SK-N-MC (cell line): ENCODE data around the gene GABPB1.

Experiments used
- DNase-seq: peaks from one replicate; pipeline ENCODE4 v3.0.0-alpha.2; 2011; ENCODE audit warnings: low read depth, low spot score
- H3K27ac ChIP-seq: fragments of 200-600 bp; sonication (generic); 2 replicates; pipeline ENCODE4 v1.5.1; 2016; ENCODE audit warnings: mixed run types
- H3K36me3 ChIP-seq: fragments of 200-600 bp; sonication (generic); 2 replicates; pipeline ENCODE4 v1.6.1; 2017; ENCODE audit warnings: antibody characterized with exemption, low read length, mixed read lengths; ENCODE audit not compliant: insufficient read depth
- H3K4me3 ChIP-seq: fragments of 200-600 bp; sonication (generic); 2 replicates; pipeline ENCODE4 v1.5.1; 2016
- H3K9ac ChIP-seq: fragments of 200-600 bp; sonication (generic); 2 replicates; pipeline ENCODE4 v1.8.0; 2017; ENCODE audit warnings: mixed run types, mixed read lengths; ENCODE audit not compliant: insufficient read length
- H3K9me3 ChIP-seq: fragments of 200-600 bp; sonication (generic); 2 replicates; pipeline ENCODE4 v1.6.1; 2017; ENCODE audit warnings: low read depth, mild to moderate bottlenecking, antibody characterized with exemption, low read length, moderate library complexity, mixed read lengths
- EZH2 ChIP-seq: fragments of 200-600 bp; sonication (generic); IDR thresholded peaks from one replicate; pipeline ENCODE4 v1.6.1; 2017; ENCODE audit warnings: antibody characterized with exemption
- FOXP2 ChIP-seq: optimal IDR thresholded peaks from 2 replicates; pipeline ENCODE3; 2011; ENCODE audit warnings: mild to moderate bottlenecking, moderate library complexity; ENCODE audit not compliant: insufficient read depth; ENCODE audit errors: extremely low read length, control extremely low read depth
- POLR2AphosphoS5 ChIP-seq: IDR thresholded peaks from 2 replicates; pipeline ENCODE4 v1.6.1; 2012; ENCODE audit warnings: mild to moderate bottlenecking, low read depth, low read length, borderline replicate concordance

The GABPB1 gene

DNA sequence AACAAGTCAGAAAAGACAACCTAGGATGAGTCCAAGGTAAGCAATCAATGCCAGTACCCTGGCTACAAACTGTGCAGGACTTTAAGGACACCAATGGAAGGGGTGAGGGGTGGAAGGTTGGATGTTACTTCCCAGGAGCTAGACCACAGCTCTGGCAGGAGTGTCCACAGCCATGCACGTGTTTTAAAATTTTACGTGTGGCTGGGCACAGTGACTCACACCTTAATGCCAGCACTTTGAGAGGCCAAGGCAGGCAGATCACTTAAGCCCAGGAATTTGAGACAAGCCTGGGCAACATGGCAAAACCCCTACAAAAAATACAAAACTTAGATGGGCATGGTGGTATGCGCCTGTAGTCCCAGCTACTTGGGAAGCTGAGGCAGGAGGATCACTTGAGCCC lies 74.7 kb downstream of the GABPB1 start:
- DNase-seq, result no peak
- Histone ChIP-seq H3K36me3 (peaks cover 11% of the 10 kb centered on the region; the same call in 1 of the 2 replicates), H3K4me3 (no peak overlapping the region), H3K9ac (no peak overlapping the region), H3K27ac (no peak overlapping the region), H3K9me3 (no peaks in the 10 kb centered on the region)
- TF ChIP-seq FOXP2 (no peak), POLR2AphosphoS5 (no peak), EZH2 (no peak)

DNA sequence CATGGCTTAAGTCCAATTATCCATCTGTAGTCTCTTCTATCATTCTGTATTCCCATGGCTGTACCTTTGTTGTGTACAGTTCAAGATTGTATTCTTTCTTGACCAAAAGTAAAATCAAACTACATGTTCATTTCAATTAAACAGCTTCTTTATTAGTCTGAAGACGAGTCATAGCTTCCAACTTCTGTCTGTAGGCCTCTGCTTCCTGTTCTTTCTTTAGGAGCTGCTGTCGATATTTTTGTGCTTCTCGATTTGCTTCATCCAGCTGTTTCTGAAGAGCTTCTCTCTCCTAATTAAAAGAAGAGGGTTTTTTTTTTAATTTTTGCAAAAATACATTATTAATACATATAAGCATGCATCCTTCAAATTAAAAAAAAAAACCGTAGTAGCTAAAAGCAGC lies 76.5 kb downstream of the GABPB1 start:
- no peaks in the 10 kb centered on the region; the same call in 1 of the 2 replicates for H3K36me3 ChIP-seq
- no peak overlapping the region for H3K9ac ChIP-seq
- no peaks in the 10 kb centered on the region for H3K9me3 ChIP-seq
- DNase-seq, result peak; percentile 18
- no peak overlapping the region for H3K4me3 ChIP-seq
- H3K27ac ChIP-seq, result peak overlapping the region; percentile 91
- TF ChIP-seq EZH2 (no peak), FOXP2 (no peak), POLR2AphosphoS5 (no peak)

DNA sequence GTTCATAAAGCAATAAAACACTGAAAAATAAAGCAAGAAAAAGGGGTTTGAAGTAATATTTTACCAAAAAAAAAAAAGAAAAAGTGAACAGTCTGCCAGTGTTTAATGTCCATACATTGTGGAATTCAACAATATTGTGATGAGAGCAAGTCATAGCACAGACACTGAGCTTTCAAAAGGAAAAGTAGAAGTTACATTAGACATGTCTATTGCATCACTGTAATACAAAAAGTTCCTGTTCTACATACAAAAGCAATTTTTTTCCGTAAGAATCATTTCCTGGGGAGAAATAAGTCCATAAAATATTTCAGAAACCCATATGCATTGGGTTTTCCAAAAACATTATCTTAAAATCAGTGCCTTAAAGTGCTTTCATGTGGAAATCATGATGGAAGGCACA lies 77.6 kb downstream of the GABPB1 start:
- peak; percentile 28 for DNase-seq
- Histone ChIP-seq H3K9ac (peak overlapping the region; percentile 54), H3K9me3 (no peaks in the 10 kb centered on the region), H3K36me3 (no peaks in the 10 kb centered on the region; the same call in 1 of the 2 replicates), H3K27ac (peak overlapping the region; percentile 91), H3K4me3 (peak overlapping the region; percentile 51)
- TF ChIP-seq EZH2 (no peak), POLR2AphosphoS5 (no peak), FOXP2 (no peak)

DNA sequence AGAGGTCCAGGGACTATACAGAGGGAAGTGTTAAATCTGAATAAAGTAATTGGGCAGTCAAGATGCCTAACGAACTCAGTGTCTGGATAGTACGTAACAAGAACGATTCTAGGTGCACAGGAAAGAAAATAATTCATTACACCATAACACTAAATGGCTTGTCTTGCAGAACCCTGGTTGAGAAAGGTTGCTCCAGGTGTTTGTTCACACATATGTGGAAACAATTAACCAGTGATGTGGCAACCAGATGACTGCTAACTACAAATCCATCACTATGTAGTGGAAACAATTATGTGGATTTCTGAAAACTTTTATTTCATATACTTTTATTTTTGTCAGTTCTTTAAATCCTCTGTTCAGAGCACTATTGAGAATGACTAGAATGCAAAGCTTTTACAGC lies 79.1 kb downstream of the GABPB1 start:
- Histone ChIP-seq H3K9me3 (no peaks in the 10 kb centered on the region), H3K9ac (no peak overlapping the region), H3K36me3 (no peaks in the 10 kb centered on the region; the same call in 1 of the 2 replicates), H3K27ac (no peak overlapping the region), H3K4me3 (no peak overlapping the region)
- DNase-seq, result no peak
- TF ChIP-seq POLR2AphosphoS5 (no peak), EZH2 (no peak), FOXP2 (no peak)

DNA sequence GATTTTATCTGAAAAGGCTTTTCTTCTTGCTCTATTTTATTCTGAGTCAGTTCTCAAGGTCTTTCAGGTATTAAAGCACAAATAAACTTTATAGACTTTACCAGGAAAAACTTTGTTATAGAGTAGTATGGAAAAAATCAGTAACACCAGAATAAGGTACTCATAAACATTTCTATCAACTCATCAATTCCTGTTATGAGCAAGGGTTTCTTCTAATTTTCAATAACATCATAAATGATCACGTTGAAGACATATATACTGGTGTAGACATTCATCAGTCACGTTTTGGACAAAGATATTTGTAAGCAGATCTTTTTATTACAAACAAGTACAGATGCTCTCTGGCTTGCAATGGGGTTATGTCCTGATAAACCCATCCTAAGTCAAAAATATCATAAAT lies 79.9 kb downstream of the GABPB1 start:
- Histone ChIP-seq H3K9ac (no peak overlapping the region), H3K36me3 (no peaks in the 10 kb centered on the region; the same call in 1 of the 2 replicates), H3K27ac (no peak overlapping the region), H3K4me3 (no peak overlapping the region), H3K9me3 (no peaks in the 10 kb centered on the region)
- no peak for DNase-seq
- TF ChIP-seq FOXP2 (no peak), EZH2 (no peak), POLR2AphosphoS5 (no peak)

DNA sequence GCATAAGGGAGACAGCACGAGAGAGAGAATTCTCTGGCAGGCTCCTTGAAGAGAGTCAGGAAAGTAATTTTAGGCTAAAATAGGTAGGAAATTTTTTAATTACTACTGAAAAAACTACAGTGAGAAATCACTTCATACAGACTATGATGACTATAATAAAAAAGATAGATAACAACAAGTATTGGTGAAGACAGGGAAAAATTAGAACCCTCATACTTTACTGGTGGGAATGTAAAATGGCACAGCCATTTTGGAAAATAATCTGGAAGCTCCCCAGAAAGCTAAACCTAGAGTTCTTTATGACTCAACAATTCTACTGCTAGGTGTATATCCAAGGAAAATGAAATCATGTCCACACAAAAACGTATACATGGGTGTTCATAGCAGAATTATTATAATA lies 87.4 kb downstream of the GABPB1 start:
- no peaks in the 10 kb centered on the region for H3K36me3 ChIP-seq
- no peak overlapping the region for H3K9ac ChIP-seq
- H3K9me3 ChIP-seq, result no peaks in the 10 kb centered on the region
- DNase-seq, result no peak
- H3K27ac ChIP-seq, result no peak overlapping the region
- H3K4me3 ChIP-seq, result no peak overlapping the region
- no peak for TF ChIP-seq FOXP2
- TF ChIP-seq EZH2, result no peak
- no peak for TF ChIP-seq POLR2AphosphoS5

DNA sequence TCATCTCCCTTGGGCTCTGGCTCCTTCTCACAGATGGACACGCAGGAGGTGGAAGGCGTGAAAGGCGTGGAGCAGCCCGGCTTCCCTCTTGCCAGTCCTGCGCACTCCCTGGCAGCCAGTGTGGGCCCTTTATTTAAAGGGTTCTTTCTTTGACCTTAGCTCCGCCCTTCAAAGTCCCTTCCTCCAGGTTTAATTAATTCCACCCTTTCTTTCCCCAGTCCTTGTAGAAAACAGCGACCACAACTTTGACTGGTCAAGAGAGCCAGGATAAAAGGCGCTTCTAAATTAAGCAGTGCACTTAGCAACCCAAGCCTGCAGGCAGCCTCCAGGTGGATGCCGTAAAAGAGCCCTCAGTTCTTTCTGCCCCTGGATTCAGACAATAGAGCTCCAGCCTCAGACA lies 89.4 kb downstream of the GABPB1 start, which contains the start of gene HDC:
Gene HDC (minus strand): TSS at position 107 of the 400 bp plus-strand sequence. CDS start 103 bp downstream, at position 4.
- TF ChIP-seq EZH2, result no peak
- no peak for TF ChIP-seq POLR2AphosphoS5
- no peak for TF ChIP-seq FOXP2
- no peak for DNase-seq
- no peak within 1 kb of the TSS for H3K4me3 ChIP-seq
- H3K9ac ChIP-seq, result no peak within 1 kb of the TSS
- H3K36me3 ChIP-seq, result no peaks in the 10 kb centered on the region
- H3K9me3 ChIP-seq, result no peaks in the 10 kb centered on the region
- no peak within 1 kb of the TSS for H3K27ac ChIP-seq

DNA sequence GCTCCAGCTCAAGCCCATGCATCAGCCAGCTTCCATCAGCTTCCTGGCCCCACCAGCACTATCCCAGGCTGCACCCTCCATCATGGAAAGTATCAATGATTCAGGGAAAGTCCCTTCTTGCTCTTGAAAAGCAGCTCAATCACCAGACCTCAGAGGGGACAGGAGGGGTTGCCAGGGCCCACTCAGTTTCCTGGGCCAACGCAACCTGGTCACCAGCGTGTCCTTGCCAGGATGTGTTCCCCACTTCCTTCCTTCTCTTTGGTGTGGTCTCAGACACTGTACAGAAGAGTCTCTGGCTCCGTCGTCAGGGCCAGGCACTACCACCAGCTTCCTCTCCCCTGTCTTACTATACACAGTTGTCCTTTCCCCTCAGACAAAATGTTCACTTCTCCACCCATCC lies 92.5 kb downstream of the GABPB1 start:
- Histone ChIP-seq H3K36me3 (no peaks in the 10 kb centered on the region), H3K4me3 (no peak overlapping the region), H3K9ac (no peak overlapping the region), H3K27ac (no peak overlapping the region), H3K9me3 (no peaks in the 10 kb centered on the region)
- TF ChIP-seq POLR2AphosphoS5, result no peak
- no peak for TF ChIP-seq FOXP2
- TF ChIP-seq EZH2, result no peak
- DNase-seq, result no peak

DNA sequence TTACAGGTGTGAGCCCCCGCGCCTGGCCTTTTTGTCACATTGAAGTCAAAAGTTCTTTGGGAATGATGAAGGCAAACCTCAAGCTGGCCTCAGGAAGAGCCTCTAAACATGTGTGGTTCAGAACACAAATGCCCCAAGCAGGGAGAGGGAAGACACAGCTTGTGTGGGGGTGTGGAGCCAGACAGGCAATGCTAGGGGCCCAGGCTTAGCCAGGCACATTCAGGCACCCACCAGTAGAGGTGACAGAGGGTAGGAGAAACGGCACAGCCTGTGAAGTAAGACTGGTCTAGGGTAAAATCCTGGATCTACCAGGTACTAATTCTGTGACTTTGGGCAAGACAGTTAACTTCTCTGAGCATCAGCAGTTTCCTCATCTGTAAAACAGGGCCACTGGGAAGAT lies 93.0 kb downstream of the GABPB1 start:
- no peaks in the 10 kb centered on the region for H3K9me3 ChIP-seq
- DNase-seq, result no peak
- no peaks in the 10 kb centered on the region for H3K36me3 ChIP-seq
- no peak overlapping the region for H3K9ac ChIP-seq
- no peak overlapping the region for H3K4me3 ChIP-seq
- TF ChIP-seq POLR2AphosphoS5, result no peak
- no peak for TF ChIP-seq EZH2
- H3K27ac ChIP-seq, result no peak overlapping the region
